Stimulated activated CD4-positive, alpha-beta T cell treated with anti-CD3 and anti-CD28 coated beads, Interleukin-15, amount 100 ng/mL, for 24 hours (primary cell): ENCODE data around the gene KIAA1549.
"Not testable (repeated sequence)": the region's sequence is repeated elsewhere in the genome, so short reads cannot be mapped to it uniquely, and the experiment has no call there.

Experiments
- DNase-seq: peaks from one replicate; pipeline ENCODE4 v3.0.0-alpha.2; 2020

KIAA1549 gene

GRCh38 chr7:138798836-138799235, 182.4 kb downstream of the KIAA1549 start:
- DNase-seq: no peak

GRCh38 chr7:138797715-138798320, 183.4 kb downstream of the KIAA1549 start, which contains the start of the genes ATP6V0A4 and TMEM213:
ATP6V0A4 (minus strand) TSS chr7:138798196; CDS start chr7:138771247, 26,949 bp downstream.
TMEM213 (plus strand) TSS chr7:138797994; CDS start chr7:138798105, 111 bp downstream.
- no peak for DNase-seq

- not testable (repeated sequence) for DNase-seq
These were observed 184.1 kb downstream of the KIAA1549 start for GRCh38 chr7:138797046-138797445.

GRCh38 chr7:138796038-138796615, 185.1 kb downstream of the KIAA1549 start:
- no peak for DNase-seq

GRCh38 chr7:138785587-138786437, 195.4 kb downstream of the KIAA1549 start:
- DNase-seq: no peak

GRCh38 chr7:138784692-138785091, 196.5 kb downstream of the KIAA1549 start:
- no peak for DNase-seq
